ENCODE measurements around the gene ST3GAL4.

Gene ST3GAL4

DNA sequence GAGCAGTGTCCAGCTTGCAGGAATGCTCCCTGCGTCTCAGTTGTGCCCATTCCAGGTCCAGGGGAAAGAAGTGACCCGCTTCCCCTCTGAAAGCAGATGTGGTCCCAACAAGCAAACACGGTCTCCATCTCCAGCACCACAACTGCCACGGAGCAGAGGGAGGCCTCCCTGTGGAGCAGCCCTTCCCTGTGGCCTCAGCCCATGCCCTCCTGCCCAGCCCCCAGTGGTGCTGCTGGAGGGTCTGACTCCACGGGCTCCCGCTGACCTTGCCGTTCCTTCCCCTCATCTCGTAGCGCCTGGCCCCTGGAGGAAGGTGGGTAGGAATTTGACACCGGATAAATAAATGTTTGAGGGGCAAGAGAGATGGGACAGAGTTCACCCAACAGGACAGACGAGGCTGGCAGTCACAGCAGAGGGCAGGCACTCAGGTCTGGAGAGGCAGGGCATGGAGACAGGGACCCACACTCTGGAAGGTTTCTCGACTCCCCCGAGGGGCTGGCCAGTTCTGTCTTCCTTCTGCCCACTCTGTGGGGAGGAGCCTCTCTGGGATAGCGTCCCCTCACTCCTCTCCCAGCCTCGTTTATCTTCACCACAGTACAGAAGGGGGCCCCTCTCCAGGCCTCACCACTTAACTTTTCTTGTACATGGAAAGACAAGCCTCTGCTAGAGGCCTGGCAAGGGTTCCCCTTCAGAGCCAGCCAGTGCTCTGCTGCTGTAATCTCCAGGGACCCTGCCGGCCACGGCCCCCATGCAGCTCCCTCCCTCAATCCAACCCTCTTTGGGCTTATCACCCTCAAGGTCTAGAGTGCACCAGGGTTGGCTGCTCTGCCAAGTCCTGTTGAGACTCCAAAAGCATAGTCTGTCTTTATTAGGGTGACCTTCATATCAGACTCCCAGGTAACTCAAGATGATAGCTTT is 7.5 kb upstream of the ST3GAL4 start:
- no peaks in the 10 kb centered on the region for H3K27me3 ChIP-seq (ENCODE audit: control insufficient read depth in 1 of 2, insufficient read depth in 2 of 2, low read length in 2 of 2)
- H3K27ac ChIP-seq (ENCODE audit: low read length) = no peak overlapping the region
- no peak overlapping the region for H3K9ac ChIP-seq (ENCODE audit: low read length in 2 of 2)
- H3K4me3 ChIP-seq (ENCODE audit: low read length in 2 of 2) = no peak overlapping the region
- H3K36me3 ChIP-seq (ENCODE audit: control insufficient read depth in 2 of 2, insufficient read depth in 2 of 2, low read length in 2 of 2) = peaks cover 0 to 6% of the 10 kb centered on the region in 2 donors
- H3K9me3 ChIP-seq (ENCODE audit: control insufficient read depth in 2 of 2, low read length in 2 of 2) = no peaks in the 10 kb centered on the region
- H3K4me1 ChIP-seq (ENCODE audit: control insufficient read depth, insufficient read depth, low read length) = peaks cover 33% of the 10 kb centered on the region

DNA sequence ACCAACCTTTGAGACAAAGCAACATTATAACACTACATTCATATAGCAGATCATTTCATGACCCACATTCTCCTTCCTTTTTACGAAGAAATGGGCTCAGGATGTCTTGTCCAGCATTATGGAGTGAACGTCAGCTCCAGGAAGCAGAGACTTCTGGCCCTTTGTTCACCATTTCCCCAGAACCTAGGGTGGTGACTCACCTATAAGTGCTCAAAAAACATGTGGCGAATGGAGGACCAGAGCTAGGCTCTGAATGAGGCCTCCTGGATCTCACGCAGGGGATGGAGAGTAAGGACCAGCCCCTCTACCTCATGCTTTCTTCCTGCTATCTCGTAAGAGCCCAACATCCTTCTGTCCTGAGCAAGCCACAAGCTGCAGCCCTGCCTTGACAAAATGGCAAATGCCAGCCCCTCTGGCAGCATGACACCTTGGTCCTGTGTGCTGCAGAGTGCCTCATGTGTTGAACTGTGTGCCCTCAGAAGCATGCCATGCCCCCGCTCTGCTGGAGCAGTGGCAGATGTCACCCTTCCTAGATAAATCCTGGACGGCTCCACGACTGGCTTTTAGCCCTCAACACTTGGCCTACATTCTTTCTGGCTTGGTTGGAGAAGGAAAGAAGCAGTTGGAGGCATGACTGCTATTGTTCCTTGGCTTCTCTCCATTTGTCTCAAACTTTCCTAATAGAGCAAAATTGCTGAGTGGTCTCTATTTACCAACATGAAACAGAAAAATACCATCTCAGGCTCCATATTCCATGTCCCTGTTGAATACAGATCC is 6.5 kb upstream of the ST3GAL4 start:
- Histone ChIP-seq H3K4me1 (ENCODE audit: control insufficient read depth, insufficient read depth, low read length) (peaks cover 41% of the 10 kb centered on the region), H3K4me3 (ENCODE audit: low read length in 2 of 2) (peak overlapping the region in 1 of 2 donors; percentile 29), H3K27me3 (ENCODE audit: control insufficient read depth in 1 of 2, insufficient read depth in 2 of 2, low read length in 2 of 2) (no peaks in the 10 kb centered on the region), H3K9me3 (ENCODE audit: control insufficient read depth in 2 of 2, low read length in 2 of 2) (no peaks in the 10 kb centered on the region), H3K36me3 (ENCODE audit: control insufficient read depth in 2 of 2, insufficient read depth in 2 of 2, low read length in 2 of 2) (no peaks in the 10 kb centered on the region), H3K9ac (ENCODE audit: low read length in 2 of 2) (no peak overlapping the region), H3K27ac (ENCODE audit: low read length) (peak overlapping the region; percentile 31)

DNA sequence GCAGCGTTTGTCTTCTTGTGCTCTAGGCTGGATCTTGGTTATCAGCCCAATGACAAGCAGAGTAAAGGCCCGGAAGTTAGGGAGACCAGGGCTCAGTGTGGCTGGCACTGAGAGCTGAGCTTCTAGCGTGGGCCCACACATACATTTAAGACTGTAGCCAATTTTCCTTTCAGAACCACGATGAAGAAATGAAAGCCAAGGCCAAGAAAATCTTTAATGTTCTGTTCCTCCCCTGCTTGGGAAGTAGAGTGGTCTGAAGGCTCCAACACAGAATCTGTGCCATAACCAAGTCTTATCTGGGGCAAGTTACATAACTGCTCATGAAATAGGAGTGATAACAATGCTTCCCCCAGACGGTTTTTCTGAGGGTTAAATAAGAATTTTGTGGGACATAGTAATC is 4.7 kb upstream of the ST3GAL4 start:
- Histone ChIP-seq H3K4me3 (ENCODE audit: low read length in 2 of 2) (no peak overlapping the region), H3K4me1 (ENCODE audit: control insufficient read depth, insufficient read depth, low read length) (peaks cover 48% of the 10 kb centered on the region), H3K27me3 (ENCODE audit: control insufficient read depth in 1 of 2, insufficient read depth in 2 of 2, low read length in 2 of 2) (no peaks in the 10 kb centered on the region), H3K9me3 (ENCODE audit: control insufficient read depth in 2 of 2, low read length in 2 of 2) (no peaks in the 10 kb centered on the region), H3K9ac (ENCODE audit: low read length in 2 of 2) (no peak overlapping the region), H3K36me3 (ENCODE audit: control insufficient read depth in 2 of 2, insufficient read depth in 2 of 2, low read length in 2 of 2) (no peaks in the 10 kb centered on the region), H3K27ac (ENCODE audit: low read length) (peak overlapping the region; percentile 11)

DNA sequence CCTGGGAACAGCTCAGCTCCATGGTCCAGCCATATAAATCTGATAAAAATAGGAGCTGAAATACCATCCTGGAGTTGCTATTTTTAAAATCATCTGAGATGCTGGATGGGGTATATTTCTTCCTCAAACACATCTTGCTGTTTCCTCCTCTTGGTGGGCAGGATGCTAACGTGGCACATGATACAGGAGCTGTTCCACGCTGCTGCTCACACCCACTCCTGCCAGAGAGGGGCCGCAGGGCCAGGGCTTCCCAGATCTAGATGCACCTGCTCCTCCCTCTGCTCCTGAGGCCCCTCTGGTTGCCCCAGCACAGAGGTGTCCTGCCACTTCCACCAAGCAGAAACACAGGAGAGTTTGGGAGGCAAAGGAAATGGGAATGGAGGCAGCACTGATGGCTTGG is 3.3 kb upstream of the ST3GAL4 start:
- Histone ChIP-seq H3K4me1 (ENCODE audit: control insufficient read depth, insufficient read depth, low read length) (peaks cover 56% of the 10 kb centered on the region), H3K4me3 (ENCODE audit: low read length in 2 of 2) (no peak overlapping the region), H3K27ac (ENCODE audit: low read length) (no peak overlapping the region), H3K9me3 (ENCODE audit: control insufficient read depth in 2 of 2, low read length in 2 of 2) (no peaks in the 10 kb centered on the region), H3K36me3 (ENCODE audit: control insufficient read depth in 2 of 2, insufficient read depth in 2 of 2, low read length in 2 of 2) (no peaks in the 10 kb centered on the region), H3K9ac (ENCODE audit: low read length in 2 of 2) (no peak overlapping the region), H3K27me3 (ENCODE audit: control insufficient read depth in 1 of 2, insufficient read depth in 2 of 2, low read length in 2 of 2) (no peaks in the 10 kb centered on the region)

DNA sequence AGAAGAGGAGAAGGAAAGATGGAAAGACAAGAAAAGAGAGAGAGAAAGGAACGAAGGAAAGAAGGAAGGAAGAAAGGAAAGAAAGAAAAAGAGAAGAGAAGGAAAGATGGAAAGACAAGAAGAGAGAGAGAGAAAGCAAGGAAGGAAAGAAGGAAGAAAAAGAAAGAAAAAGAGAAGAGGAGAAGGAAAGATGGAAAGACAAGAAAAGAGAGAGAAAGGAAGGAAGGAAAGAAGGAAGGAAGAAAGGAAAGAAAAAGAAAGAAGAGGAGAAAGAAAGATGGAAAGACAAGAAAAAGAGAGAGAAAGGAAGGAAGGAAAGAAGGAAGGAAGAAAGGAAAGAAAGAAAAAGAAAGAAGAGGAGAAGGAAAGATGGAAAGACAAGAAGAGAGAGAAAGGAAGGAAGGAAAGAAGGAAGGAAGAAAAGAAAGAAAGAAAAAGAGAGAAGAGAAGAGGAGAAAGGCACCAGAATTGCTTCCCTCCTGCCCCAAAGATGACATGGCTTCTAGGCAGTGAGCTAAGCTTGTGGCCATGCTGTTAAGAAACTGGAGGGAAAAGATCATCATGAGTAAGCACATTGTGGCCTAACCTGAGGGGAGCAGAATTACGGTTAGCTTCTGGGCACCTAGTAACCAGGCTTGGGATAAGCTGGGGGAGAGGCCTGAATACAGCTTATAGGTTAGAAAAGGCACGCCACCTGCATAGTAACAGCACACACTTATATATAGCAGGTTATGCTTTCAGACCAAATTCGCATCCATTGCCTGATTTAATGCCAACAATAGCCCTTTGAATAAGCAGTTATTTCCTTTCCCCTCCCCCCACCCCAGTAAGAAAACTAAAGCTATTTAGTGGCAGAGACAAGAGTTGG is 2.3 kb upstream of the ST3GAL4 start:
- H3K27me3 ChIP-seq (ENCODE audit: control insufficient read depth in 1 of 2, insufficient read depth in 2 of 2, low read length in 2 of 2) = no peaks in the 10 kb centered on the region
- no peak overlapping the region for H3K27ac ChIP-seq (ENCODE audit: low read length)
- H3K4me3 ChIP-seq (ENCODE audit: low read length in 2 of 2) = no peak overlapping the region
- H3K36me3 ChIP-seq (ENCODE audit: control insufficient read depth in 2 of 2, insufficient read depth in 2 of 2, low read length in 2 of 2) = no peaks in the 10 kb centered on the region
- H3K9ac ChIP-seq (ENCODE audit: low read length in 2 of 2) = no peak overlapping the region
- peaks cover 56% of the 10 kb centered on the region for H3K4me1 ChIP-seq (ENCODE audit: control insufficient read depth, insufficient read depth, low read length)
- no peaks in the 10 kb centered on the region for H3K9me3 ChIP-seq (ENCODE audit: control insufficient read depth in 2 of 2, low read length in 2 of 2)

DNA sequence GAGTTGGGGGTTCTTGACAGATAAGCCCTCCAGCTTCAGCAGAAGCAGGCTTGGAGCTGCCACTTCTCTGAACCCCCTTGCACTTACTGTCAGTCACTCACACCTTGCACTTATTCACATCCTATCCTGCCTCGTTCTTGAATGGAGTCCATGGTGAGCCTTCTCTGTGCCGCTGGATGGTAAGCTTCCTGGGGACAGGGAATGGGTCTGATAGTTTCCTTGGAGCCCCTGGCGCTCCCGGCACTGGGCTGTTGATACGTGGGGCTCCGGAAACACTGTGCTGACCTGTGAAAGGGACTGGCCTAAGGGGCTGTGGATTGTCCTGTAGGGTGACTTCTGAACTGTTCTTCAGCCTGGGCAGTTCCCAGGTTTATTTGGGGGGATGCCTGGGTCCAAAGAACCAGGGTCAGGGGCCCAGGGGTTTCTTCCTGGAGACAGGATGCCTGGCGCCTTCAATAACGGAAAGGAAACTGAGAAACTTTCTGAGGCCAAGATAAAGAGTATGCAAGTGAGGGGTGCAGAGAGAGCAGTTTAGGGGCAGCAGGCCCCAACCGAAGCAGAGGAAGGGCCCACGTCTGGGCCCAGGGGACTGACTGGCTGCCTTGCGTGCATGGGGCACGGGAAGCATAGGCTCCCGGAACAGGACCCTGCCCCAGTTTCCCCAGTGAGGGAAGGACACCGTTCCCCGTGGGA is 709 bp upstream of the ST3GAL4 start:
- Histone ChIP-seq H3K27ac (ENCODE audit: low read length) (peak overlapping the region; percentile 46), H3K4me1 (ENCODE audit: control insufficient read depth, insufficient read depth, low read length) (peaks cover 61% of the 10 kb centered on the region), H3K4me3 (ENCODE audit: low read length in 2 of 2) (peak overlapping the region; percentile 83 to 89), H3K27me3 (ENCODE audit: control insufficient read depth in 1 of 2, insufficient read depth in 2 of 2, low read length in 2 of 2) (no peaks in the 10 kb centered on the region), H3K9me3 (ENCODE audit: control insufficient read depth in 2 of 2, low read length in 2 of 2) (no peaks in the 10 kb centered on the region), H3K9ac (ENCODE audit: low read length in 2 of 2) (peak overlapping the region; percentile 70 to 80), H3K36me3 (ENCODE audit: control insufficient read depth in 2 of 2, insufficient read depth in 2 of 2, low read length in 2 of 2) (no peaks in the 10 kb centered on the region)

DNA sequence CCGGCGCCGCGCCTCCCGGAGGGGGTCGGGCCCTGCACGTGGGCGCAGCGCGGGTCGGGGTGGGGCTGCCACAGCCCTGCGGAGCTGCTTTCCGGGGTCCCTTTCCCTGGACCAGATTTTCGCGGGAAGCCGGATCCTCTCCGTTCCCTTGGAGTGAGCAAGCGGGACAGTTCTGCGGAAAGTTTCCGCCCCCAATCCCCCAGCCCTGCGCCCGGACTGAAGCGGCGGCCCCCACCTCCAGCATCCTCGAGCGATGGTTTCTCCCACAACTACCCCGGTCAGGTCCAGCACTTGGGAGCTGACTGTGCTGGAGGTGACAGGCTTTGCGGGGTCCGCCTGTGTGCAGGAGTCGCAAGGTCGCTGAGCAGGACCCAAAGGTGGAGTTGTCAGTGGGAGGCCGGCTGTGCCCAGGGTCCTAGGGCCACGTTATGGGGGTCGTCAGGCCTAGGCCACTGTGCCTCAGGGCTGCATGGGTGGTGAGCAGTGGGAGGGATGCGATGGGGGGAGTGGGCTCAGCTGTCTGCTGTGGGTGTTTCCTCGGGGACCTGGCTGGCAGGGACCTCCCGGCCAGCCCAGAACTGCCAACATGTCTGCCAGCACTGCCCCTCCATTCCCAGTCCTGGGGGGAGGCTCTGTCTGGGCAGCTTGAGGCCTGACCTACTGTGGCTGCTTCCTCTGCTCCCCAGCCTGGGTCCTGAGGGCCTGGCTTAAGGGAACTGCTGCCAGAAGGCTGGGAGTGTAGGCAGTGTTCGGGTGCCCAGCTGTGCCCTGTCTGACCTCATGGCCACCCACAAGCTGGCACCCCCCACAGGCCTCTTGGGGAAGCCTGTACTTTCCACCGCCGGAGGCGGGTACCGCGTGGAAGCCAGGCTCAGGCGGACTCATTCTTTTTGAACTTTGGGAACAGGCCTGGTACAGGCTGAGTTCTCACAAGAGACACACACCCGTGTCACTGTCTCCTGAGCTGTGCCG is 726 bp downstream of the ST3GAL4 start:
- Histone ChIP-seq H3K9ac (ENCODE audit: low read length in 2 of 2) (peak overlapping the region; percentile 63 to 66), H3K36me3 (ENCODE audit: control insufficient read depth in 2 of 2, insufficient read depth in 2 of 2, low read length in 2 of 2) (no peaks in the 10 kb centered on the region), H3K4me3 (ENCODE audit: low read length in 2 of 2) (peak overlapping the region; percentile 82 to 89), H3K4me1 (ENCODE audit: control insufficient read depth, insufficient read depth, low read length) (peaks cover 66% of the 10 kb centered on the region), H3K9me3 (ENCODE audit: control insufficient read depth in 2 of 2, low read length in 2 of 2) (no peaks in the 10 kb centered on the region), H3K27ac (ENCODE audit: low read length) (peak overlapping the region; percentile 46), H3K27me3 (ENCODE audit: control insufficient read depth in 1 of 2, insufficient read depth in 2 of 2, low read length in 2 of 2) (no peaks in the 10 kb centered on the region)

DNA sequence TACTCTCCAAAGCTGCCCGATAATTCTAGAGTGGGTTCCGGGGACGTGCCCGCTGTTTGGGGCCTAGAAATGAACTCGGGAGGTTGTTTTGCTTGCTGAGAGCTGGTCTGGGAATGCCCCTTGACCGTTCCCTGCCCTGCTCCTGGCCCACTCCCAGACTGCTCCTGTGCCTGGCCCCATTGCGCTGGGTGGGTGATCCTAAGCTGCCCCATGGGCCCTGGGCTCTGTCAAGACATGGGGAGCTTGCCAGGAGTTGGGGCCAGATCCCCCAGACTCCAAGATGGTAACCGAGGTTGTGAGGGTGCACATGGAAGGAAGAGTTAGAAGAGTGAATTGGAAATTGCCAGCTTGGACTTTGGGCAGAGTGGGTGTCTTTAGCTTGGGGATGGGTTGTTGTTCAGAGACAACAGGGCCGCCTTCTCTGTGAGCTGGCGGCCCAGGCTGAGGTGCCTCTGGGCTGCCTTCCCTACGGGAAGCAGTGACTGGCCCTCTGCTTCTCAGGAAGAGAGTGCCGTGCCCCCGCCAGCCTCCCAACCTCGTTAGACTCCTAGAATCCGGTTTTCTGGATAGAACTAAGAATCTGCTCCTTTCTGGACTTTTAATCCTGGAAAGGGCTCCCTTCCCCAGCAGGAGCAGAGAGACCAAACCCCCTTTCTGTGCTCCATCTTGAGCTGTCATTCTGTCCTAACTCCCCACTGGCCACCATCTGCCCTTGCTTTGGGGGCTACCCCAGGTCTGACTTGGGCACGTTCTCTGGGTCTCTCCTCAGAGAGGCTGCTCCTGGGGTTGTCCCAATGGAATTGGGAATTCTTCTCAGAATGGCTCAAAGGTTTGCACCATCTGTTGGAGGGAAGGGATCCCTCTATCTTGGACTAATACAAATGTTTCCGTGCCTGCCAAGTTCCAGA is 1.8 kb downstream of the ST3GAL4 start:
- no peaks in the 10 kb centered on the region for H3K36me3 ChIP-seq (ENCODE audit: control insufficient read depth in 2 of 2, insufficient read depth in 2 of 2, low read length in 2 of 2)
- H3K9ac ChIP-seq (ENCODE audit: low read length in 2 of 2) = peak overlapping the region; percentile 63 to 66
- H3K4me1 ChIP-seq (ENCODE audit: control insufficient read depth, insufficient read depth, low read length) = peaks cover 65% of the 10 kb centered on the region
- H3K27ac ChIP-seq (ENCODE audit: low read length) = peak overlapping the region; percentile 46
- no peaks in the 10 kb centered on the region for H3K27me3 ChIP-seq (ENCODE audit: control insufficient read depth in 1 of 2, insufficient read depth in 2 of 2, low read length in 2 of 2)
- H3K4me3 ChIP-seq (ENCODE audit: low read length in 2 of 2) = peak overlapping the region; percentile 11 to 89
- no peaks in the 10 kb centered on the region for H3K9me3 ChIP-seq (ENCODE audit: control insufficient read depth in 2 of 2, low read length in 2 of 2)
